Effector memory CD4-positive, alpha-beta T cell (primary cell): ENCODE measurements around the gene NCAPD2.

ENCODE experiments used
- DNase-seq, 3 donors: peaks; one replicate each; pipeline ENCODE4 v3.0.0-alpha.2; 2020
- H3K27ac ChIP-seq: 2 replicates; pipeline ENCODE4 v1.7.0; 2013; ENCODE audit warnings: mild to moderate bottlenecking, low read length, moderate library complexity; ENCODE audit not compliant: insufficient read depth, poor library complexity, severe bottlenecking
- H3K27me3 ChIP-seq: replicated peaks from 2 replicates; pipeline ENCODE4 v1.7.0; 2013; ENCODE audit warnings: mild to moderate bottlenecking, low read length; ENCODE audit not compliant: insufficient read depth, control insufficient read depth, poor library complexity, severe bottlenecking
- H3K36me3 ChIP-seq: 2 replicates; pipeline ENCODE4 v1.7.0; 2013; ENCODE audit warnings: mild to moderate bottlenecking, low read length, moderate library complexity; ENCODE audit not compliant: control insufficient read depth, insufficient read depth
- H3K4me1 ChIP-seq: 2 replicates; pipeline ENCODE4 v1.7.0; 2013; ENCODE audit warnings: low read length, mild to moderate bottlenecking; ENCODE audit not compliant: control insufficient read depth, insufficient read depth, poor library complexity, severe bottlenecking
- H3K4me3 ChIP-seq: 2 replicates; pipeline ENCODE4 v1.7.0; 2013; ENCODE audit warnings: low read length, low read depth, mild to moderate bottlenecking; ENCODE audit not compliant: insufficient read depth, poor library complexity, severe bottlenecking
- H3K9me3 ChIP-seq: 2 replicates; pipeline ENCODE4 v1.7.0; 2013; ENCODE audit warnings: mild to moderate bottlenecking, low read length, moderate library complexity; ENCODE audit not compliant: control insufficient read depth

NCAPD2 gene

GRCh38 chr12:6526201-6526600 lies 32.3 kb downstream of the NCAPD2 start:
- H3K27me3 ChIP-seq, result no peaks in the 10 kb centered on the region
- no peak overlapping the region for H3K27ac ChIP-seq
- no peaks in the 10 kb centered on the region for H3K9me3 ChIP-seq
- DNase-seq, result no peak
- H3K36me3 ChIP-seq, result peaks cover 85% of the 10 kb centered on the region
- H3K4me3 ChIP-seq, result no peak overlapping the region
- no peaks in the 10 kb centered on the region for H3K4me1 ChIP-seq

DNA sequence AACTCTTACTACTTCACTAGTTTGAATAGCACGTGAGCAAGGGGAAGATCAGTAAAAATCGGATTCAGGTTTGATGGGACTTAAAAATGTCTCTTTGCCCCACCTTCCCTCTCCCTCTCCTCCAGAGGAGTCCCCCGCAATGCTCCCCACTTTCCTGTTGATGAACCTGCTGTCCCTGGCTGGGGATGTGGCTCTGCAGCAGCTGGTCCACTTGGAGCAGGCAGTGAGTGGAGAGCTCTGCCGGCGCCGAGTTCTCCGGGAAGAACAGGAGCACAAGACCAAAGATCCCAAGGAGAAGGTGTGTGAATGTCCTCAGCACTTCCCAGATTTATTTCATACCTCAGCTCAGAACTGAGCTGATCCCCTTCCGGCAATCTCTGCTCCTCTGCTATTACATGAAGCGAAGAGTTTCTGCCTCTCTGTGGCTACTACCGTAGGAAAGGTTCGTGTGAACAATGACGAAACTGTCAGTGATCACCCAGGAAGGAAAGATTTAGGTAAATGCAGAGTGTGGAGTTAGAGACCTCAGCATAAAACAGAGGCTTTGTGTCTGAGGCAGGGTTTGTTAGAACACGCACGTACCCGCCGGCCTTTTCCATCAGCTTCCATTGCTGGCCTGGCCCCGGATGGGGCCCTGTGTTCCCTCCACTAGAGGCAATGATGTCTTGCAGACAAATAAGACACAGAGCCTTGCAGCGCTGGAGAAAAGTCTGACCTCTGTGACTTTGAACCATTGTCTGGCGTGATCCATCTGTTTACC lies 33.0 kb downstream of the NCAPD2 start:
- H3K4me1 ChIP-seq, result peaks cover 2% of the 10 kb centered on the region
- peaks cover 80% of the 10 kb centered on the region for H3K36me3 ChIP-seq
- no peak overlapping the region for H3K4me3 ChIP-seq
- H3K9me3 ChIP-seq, result no peaks in the 10 kb centered on the region
- H3K27ac ChIP-seq, result no peak overlapping the region
- DNase-seq, result no peak
- no peaks in the 10 kb centered on the region for H3K27me3 ChIP-seq

DNA sequence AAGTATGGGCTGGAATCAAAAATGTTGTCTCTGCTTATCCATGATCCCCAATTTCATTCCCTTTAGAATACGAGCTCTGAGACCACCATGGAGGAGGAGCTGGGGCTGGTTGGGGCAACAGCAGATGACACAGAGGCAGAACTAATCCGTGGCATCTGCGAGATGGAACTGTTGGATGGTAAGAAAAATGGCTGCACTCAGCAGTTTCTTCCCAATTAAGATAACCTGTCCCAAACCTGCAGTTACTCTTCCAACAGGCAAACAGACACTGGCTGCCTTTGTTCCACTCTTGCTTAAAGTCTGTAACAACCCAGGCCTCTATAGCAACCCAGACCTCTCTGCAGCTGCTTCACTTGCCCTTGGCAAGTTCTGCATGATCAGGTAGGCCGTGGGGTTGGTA lies 33.8 kb downstream of the NCAPD2 start:
- H3K36me3 ChIP-seq, result peaks cover 72% of the 10 kb centered on the region
- no peaks in the 10 kb centered on the region for H3K9me3 ChIP-seq
- H3K27ac ChIP-seq, result no peak overlapping the region
- H3K27me3 ChIP-seq, result no peaks in the 10 kb centered on the region
- H3K4me1 ChIP-seq, result peaks cover 10% of the 10 kb centered on the region
- no peak overlapping the region for H3K4me3 ChIP-seq
- no peak for DNase-seq

DNA sequence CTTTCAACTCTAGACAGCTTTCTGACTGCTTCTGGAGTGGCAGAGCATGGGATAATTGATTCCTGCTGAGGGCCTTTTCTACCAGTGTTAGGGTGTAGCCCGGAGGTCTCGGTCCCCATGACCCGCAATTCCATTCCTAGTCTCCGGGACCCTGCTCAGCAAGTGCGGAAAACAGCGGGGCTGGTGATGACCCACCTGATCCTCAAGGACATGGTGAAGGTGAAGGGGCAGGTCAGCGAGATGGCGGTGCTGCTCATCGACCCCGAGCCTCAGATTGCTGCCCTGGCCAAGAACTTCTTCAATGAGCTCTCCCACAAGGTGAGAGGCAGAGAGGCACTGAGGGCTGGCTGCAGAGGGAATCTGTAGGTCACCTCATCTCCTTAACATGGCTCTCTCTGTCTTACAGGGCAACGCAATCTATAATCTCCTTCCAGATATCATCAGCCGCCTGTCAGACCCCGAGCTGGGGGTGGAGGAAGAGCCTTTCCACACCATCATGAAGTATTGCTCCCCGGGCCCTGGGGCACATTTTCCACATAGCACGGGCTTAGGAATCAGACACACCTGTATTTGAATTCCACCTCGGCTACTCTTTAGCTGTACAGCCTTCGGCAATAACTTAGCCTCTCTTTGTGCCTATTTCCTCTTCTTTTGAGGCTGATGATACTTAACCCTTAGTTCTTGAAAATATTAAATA lies 34.8 kb downstream of the NCAPD2 start:
- no peak for DNase-seq
- Histone ChIP-seq H3K27me3 (no peaks in the 10 kb centered on the region), H3K4me1 (peaks cover 19% of the 10 kb centered on the region), H3K27ac (no peak overlapping the region), H3K9me3 (no peaks in the 10 kb centered on the region), H3K4me3 (no peak overlapping the region), H3K36me3 (peaks cover 63% of the 10 kb centered on the region)

- Histone ChIP-seq H3K4me1 (peaks cover 26% of the 10 kb centered on the region), H3K27ac (no peak overlapping the region), H3K4me3 (no peak overlapping the region), H3K9me3 (no peaks in the 10 kb centered on the region), H3K36me3 (peaks cover 57% of the 10 kb centered on the region), H3K27me3 (no peaks in the 10 kb centered on the region)
- no peak for DNase-seq
Measured at GRCh38 chr12:6529291-6529737, 35.4 kb downstream of the NCAPD2 start.

GRCh38 chr12:6530576-6531260 lies 36.8 kb downstream of the NCAPD2 start:
- DNase-seq, result no peak
- H3K27me3 ChIP-seq, result no peaks in the 10 kb centered on the region
- peaks cover 54% of the 10 kb centered on the region for H3K36me3 ChIP-seq
- H3K4me3 ChIP-seq, result no peak overlapping the region
- no peaks in the 10 kb centered on the region for H3K9me3 ChIP-seq
- H3K4me1 ChIP-seq, result peaks cover 31% of the 10 kb centered on the region
- peak overlapping the region; percentile 5 for H3K27ac ChIP-seq

DNA sequence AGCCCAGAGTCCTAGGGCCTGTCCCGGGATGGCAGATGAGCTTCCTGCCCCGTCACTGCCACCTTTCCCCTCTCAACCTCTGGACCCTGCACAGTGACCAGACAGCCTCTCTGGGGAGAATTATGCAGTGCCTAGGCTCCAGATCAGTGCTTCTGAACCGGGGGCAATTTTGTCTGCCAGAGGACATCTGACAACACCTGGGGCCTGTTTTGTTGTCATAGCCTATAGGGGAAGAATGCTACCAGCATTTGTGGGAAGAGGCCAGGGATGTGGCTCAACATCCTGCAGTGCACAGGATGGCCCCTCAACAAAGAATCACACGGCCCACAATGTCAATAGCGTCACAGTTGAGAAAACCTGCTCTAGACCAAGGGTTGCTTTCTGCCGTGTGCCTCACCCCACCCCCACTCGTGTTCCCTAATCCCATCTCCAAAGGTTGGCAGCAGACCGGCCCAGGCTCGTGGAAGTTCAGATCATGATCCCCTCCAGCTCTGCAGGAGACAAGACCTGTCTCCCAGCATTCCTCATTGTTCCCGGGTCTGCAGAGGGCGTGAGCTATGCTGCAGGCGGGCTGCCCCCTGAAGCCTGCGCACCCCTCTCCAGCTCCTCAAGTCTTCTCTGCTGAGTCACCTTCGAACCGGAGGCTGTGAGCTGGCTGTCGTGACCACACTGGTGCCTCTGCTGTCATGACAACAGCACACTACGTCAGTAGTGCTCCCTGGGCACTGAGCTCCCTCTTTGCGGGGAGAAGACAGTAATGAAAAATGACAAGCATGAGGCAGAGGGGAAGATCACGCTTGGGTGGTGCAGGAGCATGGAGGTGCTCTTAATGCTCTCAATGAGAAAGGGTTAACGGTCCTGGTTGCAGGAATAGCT lies 38.4 kb downstream of the NCAPD2 start:
- peak overlapping the region; percentile 90 for H3K27ac ChIP-seq
- peaks cover 44% of the 10 kb centered on the region for H3K4me1 ChIP-seq
- peak overlapping the region; percentile 89 for H3K4me3 ChIP-seq
- H3K27me3 ChIP-seq, result no peaks in the 10 kb centered on the region
- DNase-seq, result peak; percentile 79 to 85 (median 79)
- H3K9me3 ChIP-seq, result no peaks in the 10 kb centered on the region
- peaks cover 47% of the 10 kb centered on the region for H3K36me3 ChIP-seq

DNA sequence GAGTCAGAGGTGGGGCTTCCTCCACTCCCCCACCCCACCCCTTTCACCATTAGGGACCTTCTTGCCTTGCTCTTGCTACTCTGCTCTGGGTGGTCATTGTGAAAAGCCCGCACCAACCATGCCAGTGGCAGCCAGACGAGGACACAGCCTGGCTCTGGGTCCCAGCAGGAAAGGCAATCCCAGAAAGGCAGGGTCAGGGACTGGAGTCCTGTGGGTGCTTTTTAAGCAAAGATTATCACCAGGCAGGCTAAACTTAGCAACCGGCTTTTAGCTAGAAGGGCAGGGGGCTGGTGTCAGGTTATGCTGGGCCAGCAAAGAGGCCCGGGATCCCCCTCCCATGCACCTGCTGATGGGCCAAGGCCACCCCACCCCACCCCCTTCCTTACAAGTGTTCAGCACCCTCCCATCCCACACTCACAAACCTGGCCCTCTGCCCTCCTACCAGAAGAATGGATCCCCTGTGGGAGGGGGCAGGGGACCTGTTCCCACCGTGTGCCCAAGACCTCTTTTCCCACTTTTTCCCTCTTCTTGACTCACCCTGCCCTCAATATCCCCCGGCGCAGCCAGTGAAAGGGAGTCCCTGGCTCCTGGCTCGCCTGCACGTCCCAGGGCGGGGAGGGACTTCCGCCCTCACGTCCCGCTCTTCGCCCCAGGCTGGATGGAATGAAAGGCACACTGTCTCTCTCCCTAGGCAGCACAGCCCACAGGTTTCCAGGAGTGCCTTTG lies 39.2 kb downstream of the NCAPD2 start:
- Histone ChIP-seq H3K27me3 (no peaks in the 10 kb centered on the region), H3K27ac (peak overlapping the region; percentile 90), H3K9me3 (no peaks in the 10 kb centered on the region), H3K4me1 (peaks cover 50% of the 10 kb centered on the region), H3K4me3 (peak overlapping the region; percentile 89), H3K36me3 (peaks cover 45% of the 10 kb centered on the region)
- DNase-seq, result no peak

GRCh38 chr12:6533653-6533922 lies 39.7 kb downstream of the NCAPD2 start:
- no peaks in the 10 kb centered on the region for H3K27me3 ChIP-seq
- peaks cover 45% of the 10 kb centered on the region for H3K36me3 ChIP-seq
- H3K27ac ChIP-seq, result peak overlapping the region; percentile 90
- H3K4me3 ChIP-seq, result peak overlapping the region; percentile 89
- H3K4me1 ChIP-seq, result peaks cover 52% of the 10 kb centered on the region
- no peak for DNase-seq
- H3K9me3 ChIP-seq, result no peaks in the 10 kb centered on the region
